IMR-90 (cell line): Measurements from ENCODE around the gene PSG1. TPM values are rescaled to one million over a fixed set of nuclear protein-coding genes. Genes with fewer than 3 reads are reported as not detected.
A peak's percentile ranks its signal among the peaks of the same experiment; 100 is the strongest.

ENCODE experiments used
- ATAC-seq: fragments of 200-7000 bp; cut with Tn5 transposase; 2 replicates; pipeline ENCODE4 v1.9.1; 2020; ENCODE audit warnings: low read depth, mild to moderate bottlenecking, moderate library complexity
- BruUV-seq: library from RNA; stranded (reverse); fragments of 400-500 nt; replicated peaks from 2 replicates; lab custom pipeline; 2021; lab: Mats Ljungman, UMichigan
- CTCF ChIA-PET: fragments of 300-600 bp; formaldehyde crosslinking; extraction: SDS; loops from one replicate; lab custom pipeline; 2021; ENCODE audit warnings: antibody characterized with exemption; lab: Yijun Ruan, JAX
- POLR2A ChIA-PET: fragments of 300-600 bp; sonication (Branson Sonifier 250); formaldehyde crosslinking; loops from one replicate; lab custom pipeline; 2022; ENCODE audit warnings: antibody characterized with exemption; ENCODE audit not compliant: unreplicated experiment; lab: Charles Lee
- DNase-seq: peaks from one replicate; pipeline ENCODE4 v3.0.0; 2013
- H2AFZ ChIP-seq: replicated peaks from 2 replicates; pipeline ENCODE3; 2013; ENCODE audit warnings: low read length, mild to moderate bottlenecking; ENCODE audit not compliant: poor library complexity
- H2AK5ac ChIP-seq: 2 replicates; pipeline ENCODE4 v1.6.1; 2013; ENCODE audit warnings: low read depth, low read length, inconsistent platforms
- H2AK9ac ChIP-seq: replicated peaks from 2 replicates; pipeline ENCODE3; 2013; ENCODE audit warnings: mild to moderate bottlenecking, low read depth, low read length, moderate library complexity; ENCODE audit not compliant: poor library complexity
- H2BK120ac ChIP-seq: 2 replicates; pipeline ENCODE4 v1.6.1; 2013; ENCODE audit warnings: low read depth, low read length, inconsistent platforms
- H2BK15ac ChIP-seq: 3 replicates; pipeline ENCODE4 v1.6.1; 2013; ENCODE audit warnings: low read depth, low read length, inconsistent platforms
- H2BK20ac ChIP-seq: 2 replicates; pipeline ENCODE4 v1.6.1; 2013; ENCODE audit warnings: low read depth, mild to moderate bottlenecking, inconsistent platforms, low read length, moderate library complexity
- H2BK5ac ChIP-seq: 2 replicates; pipeline ENCODE4 v1.6.1; 2013; ENCODE audit warnings: mild to moderate bottlenecking, low read depth, low read length, inconsistent platforms; ENCODE audit not compliant: poor library complexity, severe bottlenecking
- H3K14ac ChIP-seq: replicated peaks from 2 replicates; pipeline ENCODE4 v1.6.1; 2013; ENCODE audit warnings: low read depth, low read length, inconsistent platforms
- H3K18ac ChIP-seq: 2 replicates; pipeline ENCODE4 v1.6.1; 2013; ENCODE audit warnings: low read depth, low read length, control low read depth
- H3K23ac ChIP-seq: 2 replicates; pipeline ENCODE4 v1.6.1; 2013; ENCODE audit warnings: low read depth, low read length, inconsistent platforms
- H3K27ac ChIP-seq: 2 replicates; pipeline ENCODE4 v1.5.1; 2013; ENCODE audit warnings: mild to moderate bottlenecking, control low read depth, low read length; ENCODE audit not compliant: insufficient read depth
- H3K27me3 ChIP-seq: 2 replicates; pipeline ENCODE4 v1.6.1; 2013; ENCODE audit warnings: low read length; ENCODE audit not compliant: control insufficient read depth, insufficient read depth
- H3K36me3 ChIP-seq: 2 replicates; pipeline ENCODE4 v1.6.1; 2013; ENCODE audit warnings: low read length, mixed read lengths; ENCODE audit not compliant: control insufficient read depth, insufficient read depth
- H3K4ac ChIP-seq: 2 replicates; pipeline ENCODE4 v1.6.1; 2013; ENCODE audit warnings: low read depth, low read length, inconsistent platforms
- H3K4me1 ChIP-seq: 2 replicates; pipeline ENCODE4 v1.6.1; 2013; ENCODE audit warnings: low read length, mixed read lengths; ENCODE audit not compliant: control insufficient read depth, insufficient read depth
- H3K4me2 ChIP-seq: 2 replicates; pipeline ENCODE4 v1.6.1; 2013; ENCODE audit warnings: low read depth, mild to moderate bottlenecking, control low read depth, low read length, moderate library complexity
- H3K4me3 ChIP-seq: 2 replicates; pipeline ENCODE4 v1.5.1; 2013; ENCODE audit warnings: low read depth, mild to moderate bottlenecking, control low read depth, low read length, moderate library complexity; ENCODE audit not compliant: insufficient read depth
- H3K56ac ChIP-seq: 2 replicates; pipeline ENCODE4 v1.6.1; 2013; ENCODE audit warnings: low read length, inconsistent platforms; ENCODE audit not compliant: insufficient read depth; ENCODE audit errors: extremely low read depth
- H3K79me1 ChIP-seq, 2 experiments: 2 replicates each; pipeline ENCODE4 v1.6.1; 2013; ENCODE audit warnings: low read length in 2 of 2, inconsistent platforms in 1 of 2, low read depth in 1 of 2
- H3K9ac ChIP-seq: 2 replicates; pipeline ENCODE4 v1.6.1; 2013; ENCODE audit warnings: low read depth, low read length, control low read depth
- H3K9me1 ChIP-seq: 2 replicates; pipeline ENCODE4 v1.6.1; 2013; ENCODE audit warnings: low read length, inconsistent platforms; ENCODE audit not compliant: insufficient read depth
- H3K9me3 ChIP-seq: 2 replicates; pipeline ENCODE4 v1.6.1; 2013; ENCODE audit warnings: low read length; ENCODE audit not compliant: control insufficient read depth, insufficient read depth
- H4K20me1 ChIP-seq: 2 replicates; pipeline ENCODE4 v1.6.1; 2013; ENCODE audit warnings: low read length, inconsistent platforms; ENCODE audit not compliant: insufficient read depth
- H4K5ac ChIP-seq: 2 replicates; pipeline ENCODE4 v1.6.1; 2013; ENCODE audit warnings: mild to moderate bottlenecking, low read depth, low read length, control low read depth
- H4K8ac ChIP-seq, 2 experiments: 2 replicates each; pipeline ENCODE4 v1.6.1; 2013; ENCODE audit warnings: low read depth in 2 of 2, low read length in 2 of 2, control low read depth in 1 of 2, inconsistent platforms in 1 of 2
- H4K91ac ChIP-seq: 2 replicates; pipeline ENCODE4 v1.6.1; 2013; ENCODE audit warnings: low read depth, low read length, inconsistent platforms; ENCODE audit not compliant: insufficient read depth
- BHLHE40 ChIP-seq: fragments of 150-350 bp; IDR thresholded peaks from 2 replicates; pipeline ENCODE4 v1.6.1; 2016; ENCODE audit warnings: mild to moderate bottlenecking, low read depth, low read length
- CEBPB ChIP-seq: IDR thresholded peaks from 2 replicates; pipeline ENCODE4 v1.6.1; 2012; ENCODE audit warnings: low read depth, low read length, improper control_type of control experiment
- FOS ChIP-seq: fragments of 150-350 bp; IDR thresholded peaks from 2 replicates; pipeline ENCODE4 v1.6.1; 2016; ENCODE audit warnings: low read depth, low read length
- MAFK ChIP-seq: IDR thresholded peaks from 2 replicates; pipeline ENCODE4 v1.6.1; 2012; ENCODE audit warnings: low read depth, low read length, improper control_type of control experiment
- MAZ ChIP-seq: IDR thresholded peaks from 2 replicates; pipeline ENCODE4 v1.6.1; 2012; ENCODE audit warnings: low read depth, mild to moderate bottlenecking, low read length, improper control_type of control experiment, moderate library complexity, borderline replicate concordance
- MXI1 ChIP-seq: IDR thresholded peaks from 2 replicates; pipeline ENCODE4 v1.6.1; 2012; ENCODE audit warnings: low read depth, mild to moderate bottlenecking, low read length, moderate library complexity, borderline replicate concordance
- NFE2L2 ChIP-seq: fragments of 150-350 bp; IDR thresholded peaks from 2 replicates; pipeline ENCODE4 v1.6.1; 2016; ENCODE audit warnings: low read depth, mild to moderate bottlenecking, low read length
- POLR2A ChIP-seq: IDR thresholded peaks from 2 replicates; pipeline ENCODE4 v1.6.1; 2012; ENCODE audit warnings: mild to moderate bottlenecking, low read depth, low read length
- RAD21 ChIP-seq: IDR thresholded peaks from 2 replicates; pipeline ENCODE4 v1.6.1; 2012; ENCODE audit warnings: low read length, improper control_type of control experiment
- RCOR1 ChIP-seq: IDR thresholded peaks from 2 replicates; pipeline ENCODE4 v1.6.1; 2012; ENCODE audit warnings: mild to moderate bottlenecking, low read length, improper control_type of control experiment; ENCODE audit not compliant: insufficient replicate concordance
- RFX5 ChIP-seq: IDR thresholded peaks from 2 replicates; pipeline ENCODE4 v1.8.0; 2012; ENCODE audit warnings: low read depth, mild to moderate bottlenecking, low read length, moderate library complexity
- SMC3 ChIP-seq: fragments of 150-350 bp; IDR thresholded peaks from 2 replicates; pipeline ENCODE4 v1.6.1; 2016; ENCODE audit warnings: low read depth, mild to moderate bottlenecking, antibody characterized with exemption, low read length, moderate library complexity
- WGBS, 2 experiments: methylation state at CpG; one replicate each; pipeline versions ENCODE4 v1.1.5 to v1.1.7; 2013; ENCODE audit warnings: missing lambda C conversion rate in 2 of 2; ENCODE audit not compliant: insufficient read length in 1 of 2; ENCODE audit errors: extremely low coverage in 2 of 2; 5-methylcytosine and 5-hydroxymethylcytosine counted together
- dilution Hi-C: fragments of 300-500 bp; cut with HindIII; formaldehyde crosslinking; loops from one replicate; pipeline ENCODE4 v1.14.3; 2018; ENCODE audit warnings: low sequenced_read_pairs; ENCODE audit not compliant: unreplicated experiment
- in situ Hi-C: fragments of 300-500 bp; cut with MboI; formaldehyde crosslinking; loops from 3 replicates; pipeline ENCODE4 v1.14.3; 2019; ENCODE audit warnings: low sequenced_read_pairs, inconsistent platforms, mixed read lengths
- intact Hi-C: fragments of 100-400 bp; cut with micrococcal nuclease; formaldehyde crosslinking; loops from 2 replicates; pipeline ENCODE4 v1.10.0; 2022
- polyA plus RNA-seq, 3 experiments: library from polyadenylated mRNA; depleted of rRNA; stranded (reverse); fragments of >200 nt; gene quantifications; 2 replicates each; pipeline ENCODE4 v1.2.3, GENCODE V29; 2012; ENCODE audit warnings: low replicate concordance in 1 of 3
- total RNA-seq: library from RNA; depleted of rRNA; stranded (reverse); fragments of >200 nt; gene quantifications from 2 replicates; pipeline ENCODE4 v1.2.3, GENCODE V29; 2012
- TF ChIP-seq, protein P1 (sequence below): fragments of 150-350 bp; IDR thresholded peaks from 2 replicates; pipeline ENCODE4 v1.6.1; 2016; ENCODE audit warnings: low read depth, mild to moderate bottlenecking, low read length, moderate library complexity, borderline replicate concordance
- TF ChIP-seq, protein P2 (sequence below): conservative IDR thresholded peaks from 2 replicates; pipeline ENCODE4 v1.5.1; 2012; ENCODE audit warnings: mild to moderate bottlenecking, low read depth, low read length, improper control_type of control experiment

PSG1 gene
- total and polyA plus RNA-seq, 2 of the 4 experiments (the other 2 are of a cell fraction) = 0.90 to 2.5 TPM

DNA sequence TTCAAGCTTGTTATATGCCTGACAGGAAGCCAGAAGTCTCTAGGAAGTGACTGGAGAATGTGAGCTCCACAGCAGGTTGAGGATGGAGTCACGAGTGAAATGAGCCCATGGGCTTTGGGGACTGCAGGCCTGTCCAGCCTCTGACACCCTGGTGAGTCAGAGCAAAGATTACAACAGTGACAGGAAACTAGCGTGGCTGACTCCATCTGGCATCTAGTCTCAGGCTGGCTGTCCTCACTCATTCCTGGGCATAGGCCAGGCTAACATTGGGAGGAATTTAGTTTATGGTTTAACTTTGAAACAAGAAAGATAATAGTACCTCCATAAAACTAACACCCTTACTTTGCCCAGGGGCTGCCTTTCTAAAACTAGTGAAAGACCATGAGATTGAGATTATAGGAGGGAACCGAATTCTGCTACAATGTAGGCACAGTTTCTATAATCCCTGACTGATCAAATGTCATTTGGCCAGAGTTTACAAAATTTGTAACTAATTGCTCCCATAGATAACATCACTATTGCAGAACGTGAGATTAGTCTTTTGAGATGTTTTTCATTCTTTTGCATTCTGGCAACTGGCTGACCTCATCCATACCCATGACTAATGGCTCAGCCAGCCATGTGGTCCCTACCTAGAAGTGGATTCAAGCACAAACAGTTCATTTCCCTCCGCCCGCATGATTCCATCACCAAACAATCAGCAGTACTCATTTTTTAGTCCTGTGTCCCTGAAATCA is 28.4 kb downstream of the PSG1 start:
- no peaks in the 10 kb centered on the region for H3K27me3 ChIP-seq
- peak overlapping the region; percentile 4; the same call in 1 of the 2 replicates for H3K4me2 ChIP-seq
- H2AK9ac ChIP-seq = peak overlapping the region; percentile 72
- dilution Hi-C loops = no loop called here
- peak overlapping the region; percentile 98 for H3K56ac ChIP-seq
- DNase-seq = peak; percentile 98
- intact Hi-C loops = loop anchor here (1.0 kb wide), 3 partner anchors 24 to 58 kb away; no protein-coding TSS in a partner anchor
- peak overlapping the region; percentile 100 for H2BK5ac ChIP-seq
- ChIA-PET POLR2A (interaction anchor here (0.6 kb wide), 1 partner anchor 21 kb away, joined by 5 read pairs; no protein-coding TSS in a partner anchor), CTCF (interaction anchor here (0.9 to 1.2 kb wide), 2 partner anchors 23 to 34 kb away, joined by 3 read pairs; no protein-coding TSS in a partner anchor)
- H3K18ac ChIP-seq = peak overlapping the region; percentile 100
- H2AK5ac ChIP-seq = peak overlapping the region; percentile 76
- H3K27ac ChIP-seq = peak overlapping the region; percentile 89
- H2BK15ac ChIP-seq = peak overlapping the region; percentile 99
- ATAC-seq = peak; percentile 95
- peaks cover 23% of the 10 kb centered on the region for H3K4me1 ChIP-seq
- peak overlapping the region; percentile 99 for H4K8ac ChIP-seq
- H3K9me1 ChIP-seq = peaks cover 24% of the 10 kb centered on the region
- peak overlapping the region; percentile 99 for H4K91ac ChIP-seq
- peak overlapping the region; percentile 21; the same call in 1 of the 2 replicates for H3K9ac ChIP-seq
- peak overlapping the region; percentile 100 for H3K4ac ChIP-seq
- H3K9me3 ChIP-seq = no peaks in the 10 kb centered on the region
- no peak overlapping the region for H3K4me3 ChIP-seq
- H3K14ac ChIP-seq = peak overlapping the region; percentile 99
- no peak overlapping the region for H2AFZ ChIP-seq
- in situ Hi-C loops = no loop called here
- H2BK20ac ChIP-seq = peak overlapping the region; percentile 100
- peak overlapping the region; percentile 92 for H3K23ac ChIP-seq
- WGBS, 2 experiments = 0% methylated on average over 1 of the region's 6 CpGs; no CpG with 5 or more reads in 1 of the 2 experiments
- peak overlapping the region; percentile 100 for H2BK120ac ChIP-seq
- no peaks in the 10 kb centered on the region for H3K36me3 ChIP-seq
- H3K79me1 ChIP-seq = no peaks in the 10 kb centered on the region; a peak in 1 of 4 replicates
- peak overlapping the region; percentile 100 for H4K5ac ChIP-seq
- H4K20me1 ChIP-seq = no peaks in the 10 kb centered on the region
- no TSS peak for BruUV-seq
- TF ChIP-seq RAD21 (no peak), BHLHE40 (peak; percentile 91), NFE2L2 (no peak), RFX5 (no peak), CEBPB (peak; percentile 80), MAFK (0 out of 2 replicates have a peak, but pooled peaks have one; percentile 5), FOS (peak; percentile 70), MAZ (no peak), POLR2A (0 out of 2 replicates have a peak, but pooled peaks have one; percentile 49), SMC3 (no peak), RCOR1 (no peak), MXI1 (no peak)
- TF ChIP-seq, protein P1, sequence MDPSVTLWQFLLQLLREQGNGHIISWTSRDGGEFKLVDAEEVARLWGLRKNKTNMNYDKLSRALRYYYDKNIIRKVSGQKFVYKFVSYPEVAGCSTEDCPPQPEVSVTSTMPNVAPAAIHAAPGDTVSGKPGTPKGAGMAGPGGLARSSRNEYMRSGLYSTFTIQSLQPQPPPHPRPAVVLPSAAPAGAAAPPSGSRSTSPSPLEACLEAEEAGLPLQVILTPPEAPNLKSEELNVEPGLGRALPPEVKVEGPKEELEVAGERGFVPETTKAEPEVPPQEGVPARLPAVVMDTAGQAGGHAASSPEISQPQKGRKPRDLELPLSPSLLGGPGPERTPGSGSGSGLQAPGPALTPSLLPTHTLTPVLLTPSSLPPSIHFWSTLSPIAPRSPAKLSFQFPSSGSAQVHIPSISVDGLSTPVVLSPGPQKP = no peak
- TF ChIP-seq, protein P2, sequence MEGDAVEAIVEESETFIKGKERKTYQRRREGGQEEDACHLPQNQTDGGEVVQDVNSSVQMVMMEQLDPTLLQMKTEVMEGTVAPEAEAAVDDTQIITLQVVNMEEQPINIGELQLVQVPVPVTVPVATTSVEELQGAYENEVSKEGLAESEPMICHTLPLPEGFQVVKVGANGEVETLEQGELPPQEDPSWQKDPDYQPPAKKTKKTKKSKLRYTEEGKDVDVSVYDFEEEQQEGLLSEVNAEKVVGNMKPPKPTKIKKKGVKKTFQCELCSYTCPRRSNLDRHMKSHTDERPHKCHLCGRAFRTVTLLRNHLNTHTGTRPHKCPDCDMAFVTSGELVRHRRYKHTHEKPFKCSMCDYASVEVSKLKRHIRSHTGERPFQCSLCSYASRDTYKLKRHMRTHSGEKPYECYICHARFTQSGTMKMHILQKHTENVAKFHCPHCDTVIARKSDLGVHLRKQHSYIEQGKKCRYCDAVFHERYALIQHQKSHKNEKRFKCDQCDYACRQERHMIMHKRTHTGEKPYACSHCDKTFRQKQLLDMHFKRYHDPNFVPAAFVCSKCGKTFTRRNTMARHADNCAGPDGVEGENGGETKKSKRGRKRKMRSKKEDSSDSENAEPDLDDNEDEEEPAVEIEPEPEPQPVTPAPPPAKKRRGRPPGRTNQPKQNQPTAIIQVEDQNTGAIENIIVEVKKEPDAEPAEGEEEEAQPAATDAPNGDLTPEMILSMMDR = no peak
